NCI-H82 treated with DMSO at 0.1 percent for 48 hours (cell line): ENCODE measurements around the gene PIK3R5.
"Not testable (repeated sequence)": the region's sequence is repeated elsewhere in the genome, so short reads cannot be mapped to it uniquely, and the experiment has no call there.

ENCODE experiments used
- DNase-seq: peaks from one replicate; lab custom pipeline; 2025; ENCODE audit not compliant: unreplicated experiment; lab: John Stamatoyannopoulos, UW

Gene PIK3R5

GRCh38 chr17:8861495-8862181, 103.9 kb downstream of the PIK3R5 start:
- DNase-seq, result no peak

- no peak for DNase-seq
These were observed 105.6 kb downstream of the PIK3R5 start for GRCh38 chr17:8859804-8860430.

- no peak for DNase-seq
These were observed 106.3 kb downstream of the PIK3R5 start for GRCh38 chr17:8859027-8859803.

- no peak for DNase-seq
These were observed 107.6 kb downstream of the PIK3R5 start for GRCh38 chr17:8857919-8858318.

GRCh38 chr17:8856869-8857575, 108.5 kb downstream of the PIK3R5 start:
- no peak for DNase-seq

- DNase-seq, result not testable (repeated sequence)
These were observed 109.3 kb downstream of the PIK3R5 start for GRCh38 chr17:8856205-8856603.

- DNase-seq, result no peak
These were observed 109.9 kb downstream of the PIK3R5 start for GRCh38 chr17:8855477-8856204.

- no peak for DNase-seq
These were observed 113.9 kb downstream of the PIK3R5 start for GRCh38 chr17:8851600-8851999.

GRCh38 chr17:8849311-8850041, 116.0 kb downstream of the PIK3R5 start:
- DNase-seq, result no peak

GRCh38 chr17:8847891-8848290, 117.6 kb downstream of the PIK3R5 start:
- no peak for DNase-seq

- DNase-seq, result peak; percentile 34
These were observed 118.7 kb downstream of the PIK3R5 start for GRCh38 chr17:8846768-8847211.

GRCh38 chr17:8844229-8845218, 121.0 kb downstream of the PIK3R5 start:
- DNase-seq, result no peak

GRCh38 chr17:8843344-8843743, 122.2 kb downstream of the PIK3R5 start:
- DNase-seq, result no peak

GRCh38 chr17:8841844-8842243, 123.7 kb downstream of the PIK3R5 start:
- DNase-seq, result no peak

GRCh38 chr17:8839410-8839935, 126.0 kb downstream of the PIK3R5 start:
- DNase-seq, result no peak

GRCh38 chr17:8838551-8839095, 126.9 kb downstream of the PIK3R5 start:
- no peak for DNase-seq

- no peak for DNase-seq
These were observed 127.9 kb downstream of the PIK3R5 start for GRCh38 chr17:8837563-8838075.
